ENCODE results near the gene PPP1R3C. TPM values are rescaled to one million over a fixed set of nuclear protein-coding genes. Genes with fewer than 3 reads are reported as not detected.

The PPP1R3C gene
- 10 to 100 TPM; 17.9 to 88.4 TPM for total RNA-seq
- 1 to 10 TPM; 2.2 to 5.6 TPM for polyA plus RNA-seq
- long read RNA-seq, donor 1, transcript PPP1R3C-201 (2 exons, 2,524 nt): major isoform, 80 of 80 reads
- long read RNA-seq, donor 1, partial matches to known transcripts: 0 of 80 reads
- long read RNA-seq, donor 1, other reads (novel, unspliced or antisense): 0 of 80 reads
- long read RNA-seq, donor 2, transcript PPP1R3C-201 (2 exons, 2,524 nt): major isoform, 27 of 27 reads
- long read RNA-seq, donor 2, partial matches to known transcripts: 0 of 27 reads
- long read RNA-seq, donor 2, other reads (novel, unspliced or antisense): 0 of 27 reads
- long read RNA-seq, donor 3, transcript PPP1R3C-201 (2 exons, 2,524 nt): major isoform, 29 of 29 reads
- long read RNA-seq, donor 3, partial matches to known transcripts: 0 of 29 reads
- long read RNA-seq, donor 3, other reads (novel, unspliced or antisense): 0 of 29 reads
- long read RNA-seq, donor 4, transcript PPP1R3C-201 (2 exons, 2,524 nt): major isoform, 18 of 18 reads
- long read RNA-seq, donor 4, partial matches to known transcripts: 0 of 18 reads
- long read RNA-seq, donor 4, other reads (novel, unspliced or antisense): 0 of 18 reads
- long read RNA-seq, donor 5, transcript PPP1R3C-201 (2 exons, 2,524 nt): major isoform, 63 of 63 reads
- long read RNA-seq, donor 5, partial matches to known transcripts: 0 of 63 reads
- long read RNA-seq, donor 5, other reads (novel, unspliced or antisense): 0 of 63 reads

DNA sequence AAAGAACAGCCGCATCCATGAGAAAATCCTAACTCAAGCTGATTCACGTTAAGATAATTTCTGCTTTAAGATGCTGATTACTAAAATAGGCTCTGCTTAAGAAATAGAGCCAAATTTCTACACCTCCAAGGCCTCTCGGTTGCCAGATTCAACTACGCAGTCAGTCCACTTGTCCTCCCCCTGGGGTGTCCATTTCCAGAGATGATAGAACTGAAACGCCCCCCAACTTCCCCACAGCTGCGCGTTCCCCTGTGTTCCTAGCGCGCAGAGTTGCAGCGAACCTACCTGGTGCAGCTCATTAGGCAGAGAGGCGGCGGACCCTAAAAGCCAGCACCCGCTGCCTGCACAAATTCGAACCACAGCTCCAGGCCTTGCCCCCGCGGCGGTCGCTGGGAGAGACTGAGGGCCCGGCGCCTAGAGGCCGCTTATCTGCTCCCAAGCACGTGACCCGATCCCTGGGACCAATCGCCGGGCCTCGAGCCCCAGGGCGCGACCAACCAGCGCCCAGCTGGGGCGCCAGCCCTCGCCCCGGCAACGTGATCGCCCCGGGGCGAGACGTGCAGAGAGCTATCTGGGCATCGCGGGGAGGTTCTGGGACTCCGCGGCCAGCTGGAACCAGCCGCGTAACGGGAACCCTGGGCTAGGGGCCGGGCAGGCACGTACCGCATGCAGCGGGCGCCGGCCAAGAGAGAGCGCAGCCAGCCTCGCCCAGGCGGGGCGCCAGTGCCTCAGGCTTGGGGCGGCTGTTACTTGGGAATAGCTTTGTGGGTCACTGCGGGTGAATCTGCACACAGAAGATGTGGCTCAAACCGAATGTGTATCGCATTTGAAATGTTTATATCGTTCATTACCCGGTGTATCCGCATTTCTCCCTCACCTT is at the start of gene PPP1R3C:
Gene PPP1R3C (minus strand): TSS at position 401 of the 880 bp plus-strand sequence. CDS start 102 bp downstream, at position 299.
- peaks cover 2 to 39% (median 5%) of the 10 kb centered on the region in 5 donors for H3K4me1 ChIP-seq (ENCODE audit: control insufficient read depth in 5 of 5, insufficient read depth in 5 of 5, low read length in 5 of 5)
- H3K27me3 ChIP-seq (ENCODE audit: control insufficient read depth in 3 of 3, insufficient read depth in 3 of 3, low read length in 2 of 3): no peaks in the 10 kb centered on the region
- H3K4me3 ChIP-seq: peak within 1 kb of the TSS; percentile 26
- peak; percentile 94 for ATAC-seq (ENCODE audit: insufficient read depth, low FRiP score)
- 3% methylated on average over 60 to 61 of the region's 61 CpGs for WGBS, 2 donors
- no peaks in the 10 kb centered on the region for H3K9me3 ChIP-seq (ENCODE audit: control insufficient read depth in 4 of 4, insufficient read depth in 3 of 4, low read length in 3 of 4)
- peak within 1 kb of the TSS; percentile 74 to 81 for H3K9ac ChIP-seq (ENCODE audit: insufficient read depth in 1 of 2, low read length in 2 of 2)
- TF ChIP-seq, protein P1, sequence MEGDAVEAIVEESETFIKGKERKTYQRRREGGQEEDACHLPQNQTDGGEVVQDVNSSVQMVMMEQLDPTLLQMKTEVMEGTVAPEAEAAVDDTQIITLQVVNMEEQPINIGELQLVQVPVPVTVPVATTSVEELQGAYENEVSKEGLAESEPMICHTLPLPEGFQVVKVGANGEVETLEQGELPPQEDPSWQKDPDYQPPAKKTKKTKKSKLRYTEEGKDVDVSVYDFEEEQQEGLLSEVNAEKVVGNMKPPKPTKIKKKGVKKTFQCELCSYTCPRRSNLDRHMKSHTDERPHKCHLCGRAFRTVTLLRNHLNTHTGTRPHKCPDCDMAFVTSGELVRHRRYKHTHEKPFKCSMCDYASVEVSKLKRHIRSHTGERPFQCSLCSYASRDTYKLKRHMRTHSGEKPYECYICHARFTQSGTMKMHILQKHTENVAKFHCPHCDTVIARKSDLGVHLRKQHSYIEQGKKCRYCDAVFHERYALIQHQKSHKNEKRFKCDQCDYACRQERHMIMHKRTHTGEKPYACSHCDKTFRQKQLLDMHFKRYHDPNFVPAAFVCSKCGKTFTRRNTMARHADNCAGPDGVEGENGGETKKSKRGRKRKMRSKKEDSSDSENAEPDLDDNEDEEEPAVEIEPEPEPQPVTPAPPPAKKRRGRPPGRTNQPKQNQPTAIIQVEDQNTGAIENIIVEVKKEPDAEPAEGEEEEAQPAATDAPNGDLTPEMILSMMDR (IDR thresholded peaks at IDR 0.05; ENCODE audit: control extremely low read depth, extremely low read depth): no peak
- peak; percentile 97 to 99 (median 98) for DNase-seq
- peak within 1 kb of the TSS; percentile 74 to 86 for H3K27ac ChIP-seq (ENCODE audit: low read depth in 1 of 2, low read length in 1 of 2)
- H3K36me3 ChIP-seq (ENCODE audit: control insufficient read depth in 4 of 4, insufficient read depth in 4 of 4, low read length in 4 of 4): peaks cover 0 to 45% (median 20%) of the 10 kb centered on the region in 4 donors

DNA sequence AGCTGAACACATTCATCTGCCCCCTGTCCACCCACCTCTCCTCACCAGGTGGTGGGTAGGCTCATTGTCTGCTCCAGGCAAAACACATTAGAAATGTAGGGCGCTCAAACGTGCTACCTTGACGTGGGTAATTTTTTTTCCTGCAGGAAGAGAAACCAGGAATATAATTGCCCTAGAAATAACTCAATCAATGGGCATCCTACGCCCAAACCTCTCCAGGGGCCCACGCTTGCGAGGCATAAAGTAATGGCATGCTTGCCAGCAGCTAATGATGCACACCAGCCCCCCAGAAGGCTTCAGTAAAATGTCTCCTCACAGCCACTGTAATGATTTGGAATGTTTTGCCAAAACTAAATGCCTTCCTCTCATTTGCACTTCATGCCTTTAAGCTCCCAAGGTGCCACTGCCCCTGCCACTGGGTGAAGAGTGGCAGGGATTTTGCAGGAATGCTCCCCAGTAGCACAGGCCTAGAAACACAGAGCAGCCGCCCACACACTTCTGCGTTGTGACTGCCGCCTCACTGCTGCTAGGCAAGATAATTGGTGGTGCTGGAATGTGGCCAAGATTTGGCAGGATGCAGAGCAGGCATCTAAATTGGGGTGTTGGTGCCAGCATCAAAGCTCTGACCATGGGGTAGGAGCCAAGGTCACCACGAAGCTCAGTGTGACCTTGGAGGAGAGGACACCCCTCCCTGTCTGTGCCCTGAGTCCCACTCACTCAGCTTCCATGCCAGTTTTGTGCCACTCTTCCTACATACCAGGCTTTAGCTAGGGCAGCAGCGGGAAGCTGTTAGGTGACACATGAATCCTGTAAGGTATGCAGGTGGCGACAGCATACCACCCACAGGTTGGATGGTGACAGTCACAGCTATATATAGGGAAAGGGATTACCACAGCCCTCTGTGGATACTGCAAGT is 48.7 kb upstream of the PPP1R3C start:
- TF ChIP-seq, protein P1 (IDR thresholded peaks at IDR 0.05; ENCODE audit: control extremely low read depth, extremely low read depth): no peak
- ATAC-seq (ENCODE audit: insufficient read depth, low FRiP score): no peak
- Histone ChIP-seq H3K27me3 (ENCODE audit: control insufficient read depth in 3 of 3, insufficient read depth in 3 of 3, low read length in 2 of 3) (no peaks in the 10 kb centered on the region), H3K9ac (ENCODE audit: insufficient read depth in 1 of 2, low read length in 2 of 2) (no peak overlapping the region), H3K27ac (ENCODE audit: low read depth in 1 of 2, low read length in 1 of 2) (no peak overlapping the region), H3K4me1 (ENCODE audit: control insufficient read depth in 5 of 5, insufficient read depth in 5 of 5, low read length in 5 of 5) (no peaks in the 10 kb centered on the region), H3K4me3 (no peak overlapping the region), H3K9me3 (ENCODE audit: control insufficient read depth in 4 of 4, insufficient read depth in 3 of 4, low read length in 3 of 4) (no peaks in the 10 kb centered on the region), H3K36me3 (ENCODE audit: control insufficient read depth in 4 of 4, insufficient read depth in 4 of 4, low read length in 4 of 4) (no peaks in the 10 kb centered on the region)
- no peak for DNase-seq
- WGBS, 2 donors: 73 to 78% methylated on average over 12 of the region's 12 CpGs

DNA sequence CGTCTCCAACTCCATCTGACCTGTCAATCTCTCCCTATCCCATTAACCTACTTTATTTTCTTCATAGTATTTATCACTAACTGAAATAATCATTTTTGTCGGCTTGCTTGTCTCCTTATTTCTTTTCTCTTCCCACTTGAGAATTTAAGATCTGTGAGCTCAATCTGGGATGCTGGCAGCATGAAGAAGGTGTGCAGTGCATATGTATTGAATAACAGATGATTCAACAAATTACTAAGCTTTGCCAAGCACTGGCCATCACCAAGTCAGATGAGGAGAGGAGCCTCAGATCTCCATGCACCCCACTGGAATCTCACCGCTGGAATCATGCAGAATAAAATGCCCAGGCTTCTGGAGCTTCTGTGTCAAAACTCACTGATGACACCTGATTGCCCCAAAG is 47.6 kb upstream of the PPP1R3C start:
- no peaks in the 10 kb centered on the region for H3K36me3 ChIP-seq (ENCODE audit: control insufficient read depth in 4 of 4, insufficient read depth in 4 of 4, low read length in 4 of 4)
- H3K9me3 ChIP-seq (ENCODE audit: control insufficient read depth in 4 of 4, insufficient read depth in 3 of 4, low read length in 3 of 4): no peaks in the 10 kb centered on the region
- TF ChIP-seq, protein P1 (IDR thresholded peaks at IDR 0.05; ENCODE audit: control extremely low read depth, extremely low read depth): no peak
- ATAC-seq (ENCODE audit: insufficient read depth, low FRiP score): no peak
- H3K4me3 ChIP-seq: no peak overlapping the region
- H3K27me3 ChIP-seq (ENCODE audit: control insufficient read depth in 3 of 3, insufficient read depth in 3 of 3, low read length in 2 of 3): no peaks in the 10 kb centered on the region
- no peak overlapping the region for H3K9ac ChIP-seq (ENCODE audit: insufficient read depth in 1 of 2, low read length in 2 of 2)
- DNase-seq: no peak
- 93% methylated on average over 3 of the region's 3 CpGs for WGBS, 2 donors
- H3K4me1 ChIP-seq (ENCODE audit: control insufficient read depth in 5 of 5, insufficient read depth in 5 of 5, low read length in 5 of 5): no peaks in the 10 kb centered on the region
- H3K27ac ChIP-seq (ENCODE audit: low read depth in 1 of 2, low read length in 1 of 2): no peak overlapping the region

Data from lung (tissue), 16 donors.